ENCODE measurements around the gene ANKRD27. TPM values are rescaled to one million over a fixed set of nuclear protein-coding genes. Genes with fewer than 3 reads are reported as not detected.
"Not testable (repeated sequence)": the region's sequence is repeated elsewhere in the genome, so short reads cannot be mapped to it uniquely, and the experiment has no call there.

The ANKRD27 gene
- total RNA-seq, 1 donor from 2014 or later: 15.3 TPM

DNA sequence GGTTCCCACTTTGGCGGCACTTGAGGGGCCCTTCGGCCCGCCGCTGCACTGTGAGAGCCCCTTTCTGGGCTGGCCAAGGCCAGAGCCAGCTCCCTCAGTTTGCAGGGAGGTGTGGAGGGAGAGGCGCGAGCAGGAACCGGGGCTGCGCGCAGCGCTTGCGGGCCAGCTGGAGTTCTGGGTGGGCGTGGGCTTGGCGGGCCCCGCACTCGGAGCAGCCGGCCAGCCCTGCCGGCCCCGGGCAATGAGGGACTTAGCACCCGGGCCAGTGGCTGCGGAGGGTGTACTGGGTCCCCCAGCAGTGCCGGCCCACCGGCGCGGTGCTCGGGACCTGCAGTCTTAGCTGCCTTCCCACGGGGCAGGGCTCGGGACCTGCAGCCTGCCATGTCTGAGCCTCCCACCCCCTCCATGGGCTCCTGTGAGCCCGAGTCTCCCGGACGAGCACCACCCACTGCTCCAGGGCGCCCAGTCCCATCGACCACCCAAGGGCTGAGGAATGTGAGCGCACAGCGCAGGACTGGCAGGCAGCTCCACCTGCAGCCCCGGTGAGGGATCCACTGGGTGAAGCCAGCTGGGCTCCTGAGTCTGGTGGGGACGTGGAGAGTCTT lies 103.4 kb downstream of the ANKRD27 start:
- H3K4me3 Mint-ChIP-seq (ENCODE audit: unreplicated experiment); DNase-seq; H3K27me3 Mint-ChIP-seq (ENCODE audit: unreplicated experiment); H3K27ac Mint-ChIP-seq (ENCODE audit: unreplicated experiment); H3K36me3 Mint-ChIP-seq (ENCODE audit: unreplicated experiment); H3K9me3 Mint-ChIP-seq (ENCODE audit: unreplicated experiment); H3K4me1 Mint-ChIP-seq (ENCODE audit: low read depth, unreplicated experiment): not testable (repeated sequence)

DNA sequence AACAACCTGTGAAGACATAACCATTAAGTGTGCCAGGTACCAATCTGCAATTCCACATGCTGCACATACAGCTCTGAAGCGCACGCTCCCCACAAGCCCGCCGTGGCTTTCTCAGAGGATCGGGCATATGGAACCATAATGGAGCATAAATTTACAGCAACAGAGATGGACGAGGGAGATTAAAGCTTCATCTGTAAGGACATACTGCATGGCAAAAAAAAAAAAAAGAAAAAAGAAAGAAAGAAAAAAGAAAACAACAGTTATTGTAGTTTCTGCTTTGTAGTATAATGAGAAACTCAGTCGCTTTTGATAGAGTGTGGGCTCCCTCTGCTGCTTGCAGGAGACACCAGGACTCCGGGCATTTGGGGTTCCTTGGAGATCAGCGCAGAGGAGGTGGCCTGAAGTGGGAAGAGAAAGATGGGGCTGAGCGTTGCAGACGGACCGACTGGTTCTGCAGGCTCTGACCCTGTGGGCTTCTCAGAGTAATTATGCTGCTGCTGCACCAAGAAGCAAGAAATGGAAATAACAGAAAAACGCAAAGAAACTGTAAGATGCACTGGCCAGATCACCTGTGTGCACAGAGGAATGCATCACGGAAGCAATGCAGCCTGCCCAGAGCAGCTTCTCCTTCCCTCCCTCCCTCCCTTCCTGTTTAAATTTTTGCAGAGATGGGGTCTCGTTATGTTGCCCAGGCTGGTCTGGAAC lies 104.7 kb downstream of the ANKRD27 start:
- Mint-ChIP-seq H3K27me3 (ENCODE audit: unreplicated experiment) (peaks cover 5% of the 10 kb centered on the region), H3K27ac (ENCODE audit: unreplicated experiment) (no peak overlapping the region), H3K9me3 (ENCODE audit: unreplicated experiment) (peaks cover 7% of the 10 kb centered on the region), H3K4me3 (ENCODE audit: unreplicated experiment) (no peak overlapping the region), H3K4me1 (ENCODE audit: low read depth, unreplicated experiment) (peaks cover 16% of the 10 kb centered on the region), H3K36me3 (ENCODE audit: unreplicated experiment) (no peaks in the 10 kb centered on the region)
- peak; percentile 67 for DNase-seq
- TF ChIP-seq, protein P1, sequence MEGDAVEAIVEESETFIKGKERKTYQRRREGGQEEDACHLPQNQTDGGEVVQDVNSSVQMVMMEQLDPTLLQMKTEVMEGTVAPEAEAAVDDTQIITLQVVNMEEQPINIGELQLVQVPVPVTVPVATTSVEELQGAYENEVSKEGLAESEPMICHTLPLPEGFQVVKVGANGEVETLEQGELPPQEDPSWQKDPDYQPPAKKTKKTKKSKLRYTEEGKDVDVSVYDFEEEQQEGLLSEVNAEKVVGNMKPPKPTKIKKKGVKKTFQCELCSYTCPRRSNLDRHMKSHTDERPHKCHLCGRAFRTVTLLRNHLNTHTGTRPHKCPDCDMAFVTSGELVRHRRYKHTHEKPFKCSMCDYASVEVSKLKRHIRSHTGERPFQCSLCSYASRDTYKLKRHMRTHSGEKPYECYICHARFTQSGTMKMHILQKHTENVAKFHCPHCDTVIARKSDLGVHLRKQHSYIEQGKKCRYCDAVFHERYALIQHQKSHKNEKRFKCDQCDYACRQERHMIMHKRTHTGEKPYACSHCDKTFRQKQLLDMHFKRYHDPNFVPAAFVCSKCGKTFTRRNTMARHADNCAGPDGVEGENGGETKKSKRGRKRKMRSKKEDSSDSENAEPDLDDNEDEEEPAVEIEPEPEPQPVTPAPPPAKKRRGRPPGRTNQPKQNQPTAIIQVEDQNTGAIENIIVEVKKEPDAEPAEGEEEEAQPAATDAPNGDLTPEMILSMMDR (IDR thresholded peaks at IDR 0.05; ENCODE audit: partially characterized antibody, unreplicated experiment): peak; percentile 25

DNA sequence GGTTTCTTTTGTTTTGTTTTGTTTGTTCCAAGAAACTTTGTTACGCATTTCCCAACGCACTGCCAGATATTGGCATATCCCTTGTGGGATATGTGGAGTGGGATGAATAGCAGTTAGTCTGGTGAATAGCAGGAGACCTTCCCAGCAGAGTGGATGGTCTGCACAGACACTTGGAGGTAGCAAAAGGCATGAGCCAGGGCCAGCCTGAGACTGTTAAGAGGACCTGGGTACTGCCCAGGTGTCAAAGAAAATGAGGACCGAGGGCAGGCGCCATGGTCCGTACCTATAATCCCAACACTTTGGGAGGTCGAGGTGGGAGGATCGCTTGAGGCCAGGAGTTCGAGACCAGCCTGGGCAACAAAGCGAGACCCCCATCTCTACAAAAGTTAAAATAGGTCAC lies 107.5 kb downstream of the ANKRD27 start:
- no peak for DNase-seq
- Mint-ChIP-seq H3K9me3 (ENCODE audit: unreplicated experiment) (peaks cover 7% of the 10 kb centered on the region), H3K27ac (ENCODE audit: unreplicated experiment) (no peak overlapping the region), H3K4me3 (ENCODE audit: unreplicated experiment) (no peak overlapping the region), H3K4me1 (ENCODE audit: low read depth, unreplicated experiment) (peaks cover 16% of the 10 kb centered on the region), H3K36me3 (ENCODE audit: unreplicated experiment) (no peaks in the 10 kb centered on the region), H3K27me3 (ENCODE audit: unreplicated experiment) (peaks cover 5% of the 10 kb centered on the region)
- TF ChIP-seq, protein P1 (IDR thresholded peaks at IDR 0.05; ENCODE audit: partially characterized antibody, unreplicated experiment): no peak

DNA sequence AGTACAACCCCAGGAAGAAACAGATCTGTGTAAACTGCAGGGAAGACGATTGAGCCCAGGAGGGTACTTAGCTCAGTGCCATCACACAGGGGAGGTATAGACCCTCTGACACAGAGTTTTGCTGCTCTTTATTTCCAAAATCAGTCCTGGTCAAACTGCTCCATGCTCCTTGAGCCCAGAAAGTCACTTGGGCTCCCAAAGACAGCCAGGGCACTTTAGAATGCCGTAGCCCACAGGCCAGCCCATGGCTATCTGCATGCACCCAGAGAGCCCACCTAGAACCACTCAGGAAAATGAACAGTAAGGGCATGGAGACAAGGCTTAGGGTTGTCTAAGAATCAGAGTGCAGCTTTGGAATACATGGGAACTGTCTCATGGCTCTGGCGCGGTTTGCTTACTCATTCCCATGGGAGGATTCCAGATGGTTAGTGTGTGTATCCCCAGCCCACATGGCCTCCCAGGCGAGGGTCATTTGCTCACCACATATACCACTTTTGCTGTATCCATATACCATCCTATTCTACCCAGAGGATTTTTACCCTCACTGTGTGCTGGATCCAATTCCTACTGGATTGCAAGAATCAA lies 108.6 kb downstream of the ANKRD27 start:
- TF ChIP-seq, protein P1 (IDR thresholded peaks at IDR 0.05; ENCODE audit: partially characterized antibody, unreplicated experiment): no peak
- peak overlapping the region; percentile 22 for H3K4me3 Mint-ChIP-seq (ENCODE audit: unreplicated experiment)
- H3K9me3 Mint-ChIP-seq (ENCODE audit: unreplicated experiment): peaks cover 7% of the 10 kb centered on the region
- H3K4me1 Mint-ChIP-seq (ENCODE audit: low read depth, unreplicated experiment): peaks cover 16% of the 10 kb centered on the region
- peak; percentile 56 for DNase-seq
- H3K27me3 Mint-ChIP-seq (ENCODE audit: unreplicated experiment): peaks cover 5% of the 10 kb centered on the region
- H3K27ac Mint-ChIP-seq (ENCODE audit: unreplicated experiment): peak overlapping the region; percentile 78
- no peaks in the 10 kb centered on the region for H3K36me3 Mint-ChIP-seq (ENCODE audit: unreplicated experiment)

DNA sequence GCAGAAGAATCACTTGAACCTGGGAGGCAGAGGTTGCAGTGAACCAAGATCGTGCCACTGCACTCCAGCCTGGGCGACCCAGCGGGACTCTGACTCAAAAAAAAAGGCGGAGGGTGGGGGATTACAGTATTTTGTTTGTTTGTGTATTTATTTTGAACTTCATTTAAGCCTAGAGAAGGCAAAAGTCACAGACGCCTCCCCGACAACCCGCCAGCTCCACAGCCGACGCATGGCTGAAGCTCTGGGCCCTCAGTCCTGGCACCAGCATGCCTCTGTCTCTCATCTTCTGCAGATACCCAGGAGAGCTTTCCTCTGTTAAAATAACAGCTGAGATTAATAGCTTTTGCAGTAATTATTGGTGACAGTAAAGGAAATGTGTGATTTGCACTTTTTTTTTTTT lies 111.2 kb downstream of the ANKRD27 start:
- DNase-seq: no peak
- H3K27ac Mint-ChIP-seq (ENCODE audit: unreplicated experiment): no peak overlapping the region
- H3K4me3 Mint-ChIP-seq (ENCODE audit: unreplicated experiment): no peak overlapping the region
- peaks cover 5% of the 10 kb centered on the region for H3K27me3 Mint-ChIP-seq (ENCODE audit: unreplicated experiment)
- TF ChIP-seq, protein P1 (IDR thresholded peaks at IDR 0.05; ENCODE audit: partially characterized antibody, unreplicated experiment): no peak
- H3K4me1 Mint-ChIP-seq (ENCODE audit: low read depth, unreplicated experiment): peaks cover 12% of the 10 kb centered on the region
- no peaks in the 10 kb centered on the region for H3K36me3 Mint-ChIP-seq (ENCODE audit: unreplicated experiment)
- peaks cover 3% of the 10 kb centered on the region for H3K9me3 Mint-ChIP-seq (ENCODE audit: unreplicated experiment)

Data from glutamatergic neuron (in vitro differentiated cells).